Nephron (organoid): ENCODE measurements around the gene TNS1.
A peak's percentile ranks its signal among the peaks of the same experiment; 100 is the strongest.
"Not testable (repeated sequence)": the region's sequence is repeated elsewhere in the genome, so short reads cannot be mapped to it uniquely, and the experiment has no call there.

Experiments
- H3K27ac Mint-ChIP-seq, 3 experiments: 2 replicates each; pipeline ENCODE4 v1.8.0; 2020; ENCODE audit warnings: mixed read lengths in 3 of 3, mild to moderate bottlenecking in 2 of 3, moderate library complexity in 1 of 3
- H3K27me3 Mint-ChIP-seq: 2 replicates; pipeline ENCODE4 v1.8.0; 2021; ENCODE audit warnings: low read depth, mild to moderate bottlenecking, moderate library complexity, mixed read lengths
- H3K36me3 Mint-ChIP-seq: 2 replicates; pipeline ENCODE4 v1.8.0; 2020; ENCODE audit warnings: low read depth, mixed read lengths
- H3K4me1 Mint-ChIP-seq: 2 replicates; pipeline ENCODE4 v1.8.0; 2020; ENCODE audit warnings: mixed read lengths
- H3K4me3 Mint-ChIP-seq, 3 experiments: 2 replicates each; pipeline ENCODE4 v1.8.0; 2020; ENCODE audit warnings: mild to moderate bottlenecking in 3 of 3, mixed read lengths in 3 of 3, moderate library complexity in 2 of 3
- H3K9me3 Mint-ChIP-seq: 2 replicates; pipeline ENCODE4 v1.8.0; 2020; ENCODE audit warnings: mixed read lengths
- TF ChIP-seq, protein P1 (sequence below), 3 experiments: fragments of 200-600 bp; sonication (generic); IDR thresholded peaks; one replicate each; pipeline ENCODE4 v1.5.0; 2021; ENCODE audit warnings: antibody characterized with exemption in 3 of 3; ENCODE audit not compliant: unreplicated experiment in 3 of 3

The TNS1 gene

DNA sequence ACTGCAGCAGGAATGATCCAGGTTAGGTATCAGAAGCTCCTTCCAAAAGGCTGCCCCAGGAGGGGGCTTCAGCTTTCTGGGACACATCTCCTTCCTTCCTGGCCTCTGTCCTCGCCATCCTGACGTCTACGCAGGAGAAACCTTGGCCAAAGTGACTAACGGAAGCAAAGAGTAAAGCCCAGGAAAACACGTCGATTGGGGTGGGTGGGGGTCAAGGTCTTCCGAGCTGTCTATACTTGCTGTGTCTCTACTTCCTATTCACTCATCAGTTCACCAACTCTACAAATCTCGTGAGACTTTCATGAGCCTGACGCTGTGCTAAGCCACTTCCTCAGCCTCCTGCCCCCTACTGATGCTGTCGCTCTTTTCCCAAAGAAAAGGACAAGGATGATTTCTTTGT is 212.6 kb downstream of the TNS1 start:
- H3K9me3 Mint-ChIP-seq, result no peaks in the 10 kb centered on the region
- H3K4me3 Mint-ChIP-seq, result no peak overlapping the region
- H3K27me3 Mint-ChIP-seq, result no peaks in the 10 kb centered on the region
- H3K36me3 Mint-ChIP-seq, result no peaks in the 10 kb centered on the region
- H3K4me1 Mint-ChIP-seq, result peaks cover 21% of the 10 kb centered on the region
- no peak overlapping the region for H3K27ac Mint-ChIP-seq
- TF ChIP-seq, protein P1, sequence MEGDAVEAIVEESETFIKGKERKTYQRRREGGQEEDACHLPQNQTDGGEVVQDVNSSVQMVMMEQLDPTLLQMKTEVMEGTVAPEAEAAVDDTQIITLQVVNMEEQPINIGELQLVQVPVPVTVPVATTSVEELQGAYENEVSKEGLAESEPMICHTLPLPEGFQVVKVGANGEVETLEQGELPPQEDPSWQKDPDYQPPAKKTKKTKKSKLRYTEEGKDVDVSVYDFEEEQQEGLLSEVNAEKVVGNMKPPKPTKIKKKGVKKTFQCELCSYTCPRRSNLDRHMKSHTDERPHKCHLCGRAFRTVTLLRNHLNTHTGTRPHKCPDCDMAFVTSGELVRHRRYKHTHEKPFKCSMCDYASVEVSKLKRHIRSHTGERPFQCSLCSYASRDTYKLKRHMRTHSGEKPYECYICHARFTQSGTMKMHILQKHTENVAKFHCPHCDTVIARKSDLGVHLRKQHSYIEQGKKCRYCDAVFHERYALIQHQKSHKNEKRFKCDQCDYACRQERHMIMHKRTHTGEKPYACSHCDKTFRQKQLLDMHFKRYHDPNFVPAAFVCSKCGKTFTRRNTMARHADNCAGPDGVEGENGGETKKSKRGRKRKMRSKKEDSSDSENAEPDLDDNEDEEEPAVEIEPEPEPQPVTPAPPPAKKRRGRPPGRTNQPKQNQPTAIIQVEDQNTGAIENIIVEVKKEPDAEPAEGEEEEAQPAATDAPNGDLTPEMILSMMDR (IDR thresholded peaks at IDR 0.05; ENCODE audit: unreplicated experiment in 3 of 3), result no peak

DNA sequence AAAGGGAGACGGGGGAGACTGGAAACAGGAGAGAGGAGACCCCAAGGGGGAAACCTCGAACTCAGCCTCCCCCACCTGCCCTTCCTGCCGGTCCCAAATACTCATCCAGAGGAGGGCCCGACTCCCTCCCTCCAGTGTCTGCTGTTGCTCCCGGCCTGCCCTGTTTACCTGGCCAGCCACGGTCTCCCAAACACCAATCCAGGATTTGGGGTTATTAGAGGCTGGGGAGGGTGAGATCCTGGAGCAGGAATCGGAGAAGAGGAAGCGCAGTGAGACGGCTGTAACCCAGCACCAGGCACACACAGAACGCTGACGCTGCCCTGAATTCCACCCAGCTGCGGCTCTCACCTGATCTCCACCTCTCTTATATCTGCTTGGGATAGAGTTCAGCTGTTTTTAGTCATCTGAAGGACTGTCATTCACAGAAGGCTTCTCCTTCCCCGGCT is 213.0 kb downstream of the TNS1 start:
- peaks cover 21% of the 10 kb centered on the region for H3K4me1 Mint-ChIP-seq
- no peak overlapping the region for H3K4me3 Mint-ChIP-seq

DNA sequence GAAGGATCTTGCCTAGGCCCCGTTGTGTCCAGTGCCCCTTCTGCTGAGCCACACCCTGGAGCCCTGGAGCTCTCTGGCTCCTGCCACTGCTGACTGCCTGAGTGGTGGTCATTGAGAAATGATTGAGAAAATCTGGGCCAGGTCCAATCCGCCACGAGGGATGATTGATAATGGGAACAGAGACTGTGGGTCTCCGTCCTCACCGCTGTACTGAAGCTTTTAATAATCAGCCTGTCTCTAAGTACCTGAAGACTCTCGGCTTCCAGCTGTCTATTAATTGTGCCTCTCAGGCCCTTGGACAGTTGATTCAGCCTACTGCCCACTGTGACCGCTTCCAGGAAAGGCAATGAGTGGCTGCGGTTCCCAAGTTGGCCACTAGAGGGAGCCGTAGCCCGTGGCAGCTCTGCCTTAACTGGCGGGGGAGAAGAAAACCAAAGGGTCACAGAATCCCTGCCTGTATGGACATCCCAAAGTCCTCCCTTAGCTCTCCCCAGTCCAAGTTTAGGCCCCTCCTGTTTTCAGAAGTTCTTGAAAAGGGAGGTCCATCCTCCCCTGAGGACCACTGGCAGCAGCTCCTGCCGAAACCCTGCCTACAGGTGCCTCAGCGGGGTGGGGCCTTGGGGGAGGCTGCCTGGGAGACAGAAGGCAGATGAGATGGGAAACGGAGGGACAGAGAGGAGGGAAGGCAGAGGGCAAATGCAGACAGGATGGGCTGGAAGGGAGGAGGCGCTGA is 213.6 kb downstream of the TNS1 start:
- TF ChIP-seq, protein P1 (IDR thresholded peaks at IDR 0.05; ENCODE audit: unreplicated experiment in 3 of 3), result peak; percentile 100
- Mint-ChIP-seq H3K4me3 (no peak overlapping the region), H3K4me1 (peaks cover 21% of the 10 kb centered on the region), H3K9me3 (peaks cover 3% of the 10 kb centered on the region), H3K27me3 (no peaks in the 10 kb centered on the region), H3K36me3 (no peaks in the 10 kb centered on the region), H3K27ac (peak overlapping the region in 1 of 3 experiments; percentile 36)

More for the DNA sequence above, 213.0 kb downstream of the TNS1 start:
- Mint-ChIP-seq H3K27ac (no peak overlapping the region), H3K36me3 (no peaks in the 10 kb centered on the region), H3K9me3 (no peaks in the 10 kb centered on the region), H3K27me3 (no peaks in the 10 kb centered on the region)
- TF ChIP-seq, protein P1 (IDR thresholded peaks at IDR 0.05; ENCODE audit: unreplicated experiment in 3 of 3), result no peak

GRCh38 chr2:217788669-217789002 is 214.2 kb downstream of the TNS1 start:
- H3K27me3 Mint-ChIP-seq, result no peaks in the 10 kb centered on the region
- H3K27ac Mint-ChIP-seq, result no peak overlapping the region
- H3K4me3 Mint-ChIP-seq, result no peak overlapping the region
- peaks cover 21% of the 10 kb centered on the region for H3K4me1 Mint-ChIP-seq
- TF ChIP-seq, protein P1 (IDR thresholded peaks at IDR 0.05; ENCODE audit: unreplicated experiment in 3 of 3), result no peak
- peaks cover 6% of the 10 kb centered on the region for H3K9me3 Mint-ChIP-seq
- H3K36me3 Mint-ChIP-seq, result no peaks in the 10 kb centered on the region

DNA sequence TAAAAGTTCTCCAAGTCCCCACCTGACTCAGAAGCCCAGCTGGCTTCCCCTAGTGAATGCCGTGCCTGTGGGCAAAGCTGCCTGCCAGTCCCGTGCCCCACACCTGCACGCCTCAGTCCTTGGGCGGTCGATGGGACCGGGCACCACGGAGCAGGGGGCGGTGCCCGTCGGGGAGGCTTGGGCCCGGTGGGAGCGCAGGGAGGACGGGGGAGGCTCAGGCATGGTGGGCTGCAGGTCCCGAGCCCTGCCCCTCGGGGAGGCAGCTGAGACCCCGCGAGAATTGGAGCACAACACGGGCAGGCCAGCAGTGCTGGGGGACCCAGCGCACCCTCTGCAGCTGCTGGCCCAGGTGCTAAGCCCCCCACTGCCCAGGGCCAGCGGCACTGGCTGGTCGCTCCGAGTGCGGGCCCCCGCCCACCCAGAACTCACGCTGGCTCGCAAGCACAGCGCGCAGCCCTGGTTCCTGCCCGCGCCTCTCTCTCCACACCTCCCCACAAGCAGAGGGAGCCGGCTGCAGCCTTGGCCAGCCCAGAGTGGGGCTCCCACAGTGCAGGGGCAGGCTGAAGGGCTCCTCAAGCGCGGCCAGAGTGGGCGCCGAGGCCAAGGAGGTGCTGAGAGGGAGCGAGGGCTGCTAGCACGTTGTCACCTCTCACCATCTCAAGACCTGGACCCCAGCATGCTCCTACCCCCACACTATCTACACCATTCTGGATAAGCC is 215.5 kb downstream of the TNS1 start:
- Mint-ChIP-seq H3K4me1 (peaks cover 15% of the 10 kb centered on the region), H3K9me3 (peaks cover 11% of the 10 kb centered on the region), H3K4me3 (no peak overlapping the region), H3K27me3 (no peaks in the 10 kb centered on the region), H3K27ac (no peak overlapping the region), H3K36me3 (peaks cover 4% of the 10 kb centered on the region)
- TF ChIP-seq, protein P1 (IDR thresholded peaks at IDR 0.05; ENCODE audit: unreplicated experiment in 3 of 3), result no peak

GRCh38 chr2:217786560-217786959 is 216.2 kb downstream of the TNS1 start:
- H3K36me3 Mint-ChIP-seq, H3K27me3 Mint-ChIP-seq, H3K27ac Mint-ChIP-seq, H3K4me3 Mint-ChIP-seq: not testable (repeated sequence)
- Mint-ChIP-seq H3K4me1 (peaks cover 15% of the 10 kb centered on the region), H3K9me3 (peaks cover 12% of the 10 kb centered on the region)
